Coronary artery (tissue), 2 donors: ENCODE results near the gene CELA2A.
"Not testable (repeated sequence)": the region's sequence is repeated elsewhere in the genome, so short reads cannot be mapped to it uniquely, and the experiment has no call there.

ENCODE experiments used
- DNase-seq: peaks from one replicate; pipeline ENCODE4 v3.0.0-alpha.2; 2017; ENCODE audit warnings: low spot score
- H3K27ac ChIP-seq, 2 donors: fragments of 200-600 bp; sonication (generic); one replicate each; pipeline ENCODE4 v1.5.1; 2016 to 2019
- H3K4me3 ChIP-seq: fragments of 200-600 bp; sonication (generic); 2 replicates; pipeline ENCODE4 v1.5.1; 2016; ENCODE audit warnings: mild to moderate bottlenecking, moderate library complexity
- CTCF ChIP-seq: fragments of 200-600 bp; sonication (generic); IDR thresholded peaks from one replicate; pipeline ENCODE4 v1.5.1; 2019; ENCODE audit warnings: antibody characterized with exemption

CELA2A gene

GRCh38 chr1:15452866-15453571, 3.5 kb upstream of the CELA2A start:
- no peak overlapping the region for H3K27ac ChIP-seq
- H3K4me3 ChIP-seq: no peak overlapping the region
- no peak for DNase-seq
- no peak for TF ChIP-seq CTCF

GRCh38 chr1:15453734-15454133, 2.8 kb upstream of the CELA2A start:
- no peak for DNase-seq
- no peak for TF ChIP-seq CTCF
- Histone ChIP-seq H3K27ac (no peak overlapping the region), H3K4me3 (no peak overlapping the region)

- no peak for TF ChIP-seq CTCF
- no peak for DNase-seq
- Histone ChIP-seq H3K4me3 (no peak overlapping the region), H3K27ac (no peak overlapping the region)
Measured at GRCh38 chr1:15454256-15454655, 2.3 kb upstream of the CELA2A start.

GRCh38 chr1:15455522-15455921, 1.0 kb upstream of the CELA2A start:
- no peak for DNase-seq
- TF ChIP-seq CTCF: no peak
- Histone ChIP-seq H3K27ac (no peak overlapping the region), H3K4me3 (no peak overlapping the region)

GRCh38 chr1:15457585-15457984, 1.1 kb downstream of the CELA2A start:
- no peak overlapping the region for H3K27ac ChIP-seq
- no peak for TF ChIP-seq CTCF
- DNase-seq: no peak
- H3K4me3 ChIP-seq: no peak overlapping the region

GRCh38 chr1:15458388-15458787, 1.9 kb downstream of the CELA2A start:
- not testable (repeated sequence) for DNase-seq, H3K4me3 ChIP-seq, H3K27ac ChIP-seq

- no peak for TF ChIP-seq CTCF
- no peak overlapping the region for H3K27ac ChIP-seq
- DNase-seq: no peak
- no peak overlapping the region for H3K4me3 ChIP-seq
Measured at GRCh38 chr1:15459771-15460707, 3.5 kb downstream of the CELA2A start.
